ENCODE measurements around the gene HDGF. TPM values are rescaled to one million over a fixed set of nuclear protein-coding genes. Genes with fewer than 3 reads are reported as not detected.

Gene HDGF
- total RNA-seq, 1 experiment from 2014 or later, result 310 TPM

- Histone ChIP-seq H2BK120ac (ENCODE audit: low read depth, low read length, poor library complexity, severe bottlenecking) (no peak overlapping the region), H4K91ac (ENCODE audit: insufficient read length, low read depth, low read length) (no peak overlapping the region), H3K18ac (ENCODE audit: insufficient read length, low read depth, low read length) (no peak overlapping the region), H3K27me3 (ENCODE audit: insufficient read depth, low read length) (no peaks in the 10 kb centered on the region), H3K4me1 (ENCODE audit: insufficient read depth, low read length) (no peaks in the 10 kb centered on the region), H2AFZ (ENCODE audit: low read length) (no peak overlapping the region), H2BK5ac (ENCODE audit: insufficient read length, low read length) (no peak overlapping the region), H3K9me3 (ENCODE audit: control insufficient read depth, low read depth, low read length) (no peaks in the 10 kb centered on the region), H3T11ph (ENCODE audit: low read length) (no peak overlapping the region), H4K5ac (ENCODE audit: insufficient read length, low read depth, low read length) (no peak overlapping the region), H3K23me2 (ENCODE audit: insufficient read length, low read depth, low read length, poor library complexity, severe bottlenecking) (peaks cover 5% of the 10 kb centered on the region), H2BK15ac (ENCODE audit: low read depth, low read length) (no peak overlapping the region), H3K4me2 (ENCODE audit: insufficient read depth, insufficient read length, low read length) (no peak overlapping the region), H3K79me1 (ENCODE audit: insufficient read depth, low read depth, low read length, poor library complexity, severe bottlenecking) (no peaks in the 10 kb centered on the region), H4K20me1 (ENCODE audit: control insufficient read depth, insufficient read depth, insufficient read length) (no peaks in the 10 kb centered on the region), H3K23ac (ENCODE audit: insufficient read length, low read depth, low read length) (no peak overlapping the region), H3K14ac (ENCODE audit: insufficient read depth, low read length) (no peak overlapping the region), H3K79me2 (ENCODE audit: insufficient read depth, low read length) (no peaks in the 10 kb centered on the region), H2BK20ac (ENCODE audit: low read depth, low read length, poor library complexity, severe bottlenecking) (no peak overlapping the region), H2BK12ac (ENCODE audit: insufficient read length, low read depth, low read length) (no peak overlapping the region), H3K4ac (ENCODE audit: low read depth, low read length) (no peak overlapping the region), H2AK5ac (ENCODE audit: insufficient read length, low read length) (no peak overlapping the region), H3K9ac (ENCODE audit: extremely low read depth, insufficient read length, low read length) (no peak overlapping the region), H3K27ac (ENCODE audit: insufficient read length, low read depth, low read length) (no peak overlapping the region), H3K56ac (ENCODE audit: insufficient read length, low read depth, low read length) (no peak overlapping the region), H4K8ac (replicated peaks; ENCODE audit: insufficient read length, low read depth, low read length) (no peak overlapping the region)
- Mint-ChIP-seq H3K4me1 (peaks cover 14 to 19% of the 10 kb centered on the region in 2 experiments), H3K4me3 (no peak overlapping the region; a peak in 1 of 5 replicates), H3K9me3 (no peaks in the 10 kb centered on the region; a peak in 1 of 5 replicates), H3K27me3 (ENCODE audit: low read depth) (no peaks in the 10 kb centered on the region), H3K27ac (peak overlapping the region in 2 of 3 experiments; percentile 23 to 37; a peak in 1 of 7 replicates), H3K36me3 (ENCODE audit: insufficient read depth in 1 of 3, low read depth in 3 of 3) (peaks cover 7 to 32% (median 28%) of the 10 kb centered on the region in 3 experiments; a peak in 6 of 7 replicates)
- no peak for DNase-seq
- WGBS (ENCODE audit: extremely low coverage, insufficient read length, low lambda C conversion rate), result no CpG with 5 or more reads among the region's 10 CpGs
- TF ChIP-seq CTCF (conservative IDR thresholded peaks at IDR 0.05), result no peak
Measured at GRCh38 chr1:156738407-156738806, 13.1 kb downstream of the HDGF start.
